ENCODE data around the gene RPGRIP1.

RPGRIP1 gene

DNA sequence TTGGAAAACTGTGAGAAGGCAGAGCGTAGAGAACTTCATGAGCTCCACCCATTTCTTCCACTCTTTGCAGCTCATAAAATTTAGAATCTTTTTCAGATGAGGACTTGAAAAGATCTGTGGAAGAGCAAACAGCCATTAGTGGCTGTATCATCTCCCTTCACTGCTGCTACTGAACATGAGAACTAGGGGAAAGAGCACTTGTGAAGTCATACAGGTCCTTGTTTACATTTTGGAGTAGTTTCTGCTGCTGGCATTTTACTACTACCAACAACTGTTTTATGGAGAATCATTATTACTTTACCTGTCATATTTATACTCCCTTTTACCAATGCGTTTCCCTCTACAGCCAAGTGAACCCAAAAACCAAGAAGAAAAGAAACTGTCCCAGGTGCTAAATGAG is 41.0 kb downstream of the RPGRIP1 start:
- H3K4me3 ChIP-seq (ENCODE audit: low read depth, low read length) = no peak overlapping the region
- TF ChIP-seq, protein P1, sequence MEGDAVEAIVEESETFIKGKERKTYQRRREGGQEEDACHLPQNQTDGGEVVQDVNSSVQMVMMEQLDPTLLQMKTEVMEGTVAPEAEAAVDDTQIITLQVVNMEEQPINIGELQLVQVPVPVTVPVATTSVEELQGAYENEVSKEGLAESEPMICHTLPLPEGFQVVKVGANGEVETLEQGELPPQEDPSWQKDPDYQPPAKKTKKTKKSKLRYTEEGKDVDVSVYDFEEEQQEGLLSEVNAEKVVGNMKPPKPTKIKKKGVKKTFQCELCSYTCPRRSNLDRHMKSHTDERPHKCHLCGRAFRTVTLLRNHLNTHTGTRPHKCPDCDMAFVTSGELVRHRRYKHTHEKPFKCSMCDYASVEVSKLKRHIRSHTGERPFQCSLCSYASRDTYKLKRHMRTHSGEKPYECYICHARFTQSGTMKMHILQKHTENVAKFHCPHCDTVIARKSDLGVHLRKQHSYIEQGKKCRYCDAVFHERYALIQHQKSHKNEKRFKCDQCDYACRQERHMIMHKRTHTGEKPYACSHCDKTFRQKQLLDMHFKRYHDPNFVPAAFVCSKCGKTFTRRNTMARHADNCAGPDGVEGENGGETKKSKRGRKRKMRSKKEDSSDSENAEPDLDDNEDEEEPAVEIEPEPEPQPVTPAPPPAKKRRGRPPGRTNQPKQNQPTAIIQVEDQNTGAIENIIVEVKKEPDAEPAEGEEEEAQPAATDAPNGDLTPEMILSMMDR (IDR thresholded peaks at IDR 0.05; ENCODE audit: insufficient read depth, low read depth, low read length, missing control alignments) = no peak
- DNase-seq (ENCODE audit: low read depth) = no peak

DNA sequence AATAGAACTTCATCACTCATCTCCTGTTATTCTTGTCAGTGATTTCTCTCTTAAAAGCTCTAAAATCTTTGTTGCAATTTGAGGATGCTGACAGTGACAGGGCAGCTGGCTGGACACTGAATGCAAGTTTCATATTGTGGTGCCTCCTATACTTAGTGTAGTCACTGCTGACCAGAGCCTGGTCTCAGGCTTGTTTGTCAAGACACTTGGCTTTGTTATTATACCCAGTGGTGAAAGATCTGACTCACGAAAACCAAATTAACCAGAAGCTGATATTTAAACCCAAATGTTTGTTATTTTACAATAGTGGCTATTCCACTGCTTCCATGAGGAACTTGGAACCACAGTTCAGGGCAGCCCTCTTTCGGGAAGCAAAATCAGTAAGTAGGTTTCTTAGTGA is 42.8 kb downstream of the RPGRIP1 start:
- TF ChIP-seq, protein P1 (IDR thresholded peaks at IDR 0.05; ENCODE audit: insufficient read depth, low read depth, low read length, missing control alignments) = no peak
- no peak for DNase-seq (ENCODE audit: low read depth)

DNA sequence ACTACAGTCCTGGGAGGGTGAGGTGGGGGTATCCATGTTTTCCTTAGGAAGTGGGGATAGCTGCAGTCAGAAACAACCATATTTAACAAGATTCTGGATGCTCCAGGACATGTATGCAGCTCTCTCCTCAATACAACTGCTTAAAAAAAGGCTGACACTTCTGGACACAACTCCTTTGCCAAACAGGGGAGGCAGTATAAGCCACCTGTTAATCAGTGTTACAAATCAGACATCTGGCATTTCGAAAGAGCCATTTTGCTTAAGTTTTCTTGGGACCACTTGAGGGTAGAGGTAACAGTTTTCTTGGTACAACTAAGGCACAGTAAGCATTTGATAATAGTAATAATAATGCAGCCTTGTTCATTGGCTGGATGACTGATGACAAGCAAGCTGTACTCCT is 47.1 kb downstream of the RPGRIP1 start:
- TF ChIP-seq, protein P1 (IDR thresholded peaks at IDR 0.05; ENCODE audit: insufficient read depth, low read depth, low read length, missing control alignments) = no peak
- DNase-seq (ENCODE audit: low read depth) = no peak
- no peak overlapping the region for H3K4me3 ChIP-seq (ENCODE audit: low read depth, low read length)

More for the DNA sequence above, 42.8 kb downstream of the RPGRIP1 start:
- no peak overlapping the region for H3K4me3 ChIP-seq (ENCODE audit: low read depth, low read length)
